NCI-H146 (cell line): ENCODE results near the gene SFT2D3.
A peak's percentile ranks its signal among the peaks of the same experiment; 100 is the strongest.

Source experiments
- DNase-seq: peaks from one replicate; lab custom pipeline; 2025; lab: John Stamatoyannopoulos, UW

SFT2D3 gene

DNA sequence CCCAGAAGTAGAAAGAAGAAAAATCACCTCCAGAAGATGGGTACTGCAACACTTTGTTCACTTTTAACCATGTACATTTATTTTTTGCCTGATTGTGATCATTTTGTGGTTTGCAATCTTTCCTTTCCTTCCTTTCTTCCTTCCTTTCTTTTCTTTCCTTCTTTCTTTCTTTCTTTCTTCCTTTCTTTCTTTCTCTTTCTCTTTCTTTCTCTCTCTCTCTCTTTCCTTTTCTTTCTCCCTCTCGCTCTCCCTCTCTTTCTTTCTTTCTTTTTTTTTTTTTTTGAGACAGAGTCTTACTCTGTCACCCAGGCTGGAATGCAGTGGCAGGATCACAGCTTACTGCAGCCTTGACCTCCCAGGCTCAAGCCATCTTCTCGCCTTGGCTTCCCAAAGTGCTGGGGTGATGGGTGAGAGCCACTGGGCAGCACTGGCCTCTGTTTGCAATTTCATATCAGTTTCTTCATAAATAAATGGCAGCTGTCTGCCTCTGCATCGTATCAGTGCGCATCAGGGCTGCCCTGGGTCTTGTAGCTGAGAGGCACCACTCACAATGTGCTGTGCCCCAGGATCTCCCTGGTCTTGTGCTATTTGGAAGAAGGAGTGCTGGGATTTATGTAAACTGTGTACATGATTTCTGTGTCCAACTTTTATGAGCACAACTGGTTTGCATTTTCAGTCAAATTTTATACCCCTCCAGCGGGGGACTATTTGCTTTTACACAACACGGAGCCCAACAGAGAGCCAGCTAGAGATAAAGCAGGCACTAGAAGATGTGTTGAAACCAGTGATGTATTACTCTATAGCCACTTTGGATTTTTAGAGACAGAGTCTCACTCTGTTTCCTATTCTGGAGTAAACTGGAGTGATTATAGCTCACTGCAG lies 19.1 kb upstream of the SFT2D3 start:
- no peak for DNase-seq

GRCh38 chr2:127683056-127683455 lies 18.2 kb upstream of the SFT2D3 start:
- no peak for DNase-seq

- no peak for DNase-seq
Observed at GRCh38 chr2:127683757-127684156, 17.5 kb upstream of the SFT2D3 start.

DNA sequence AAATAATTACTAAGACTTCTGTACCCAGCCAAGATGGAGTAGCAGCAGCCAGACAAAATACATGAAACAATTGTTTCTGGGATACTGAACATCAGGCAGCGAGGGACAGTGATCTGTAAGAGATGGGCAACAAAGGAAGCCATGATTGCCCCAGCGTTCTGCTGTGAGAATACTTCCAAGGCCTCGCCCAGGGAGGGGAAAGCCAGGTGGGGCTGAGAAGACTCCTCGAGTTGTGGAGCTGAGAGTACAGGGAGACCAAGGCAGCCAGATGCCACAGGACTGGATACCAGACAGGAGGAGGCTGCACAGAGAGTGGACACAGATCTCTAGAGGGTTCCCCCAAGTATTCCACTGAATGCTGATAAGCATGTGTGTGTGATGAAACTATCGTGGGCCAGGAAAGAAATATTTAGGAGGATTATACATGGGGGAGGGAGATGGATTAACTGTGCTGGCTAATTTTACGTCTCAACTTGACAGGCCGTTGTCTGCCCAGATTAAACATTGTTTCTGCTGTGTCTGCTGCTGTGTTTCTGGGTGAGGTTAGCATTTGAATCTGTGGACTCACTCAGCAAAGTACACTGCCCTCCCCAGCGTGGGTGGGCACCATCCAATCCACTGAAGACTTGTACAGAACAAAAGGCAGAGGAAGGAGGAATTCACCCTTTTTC lies 15.8 kb upstream of the SFT2D3 start:
- no peak for DNase-seq

DNA sequence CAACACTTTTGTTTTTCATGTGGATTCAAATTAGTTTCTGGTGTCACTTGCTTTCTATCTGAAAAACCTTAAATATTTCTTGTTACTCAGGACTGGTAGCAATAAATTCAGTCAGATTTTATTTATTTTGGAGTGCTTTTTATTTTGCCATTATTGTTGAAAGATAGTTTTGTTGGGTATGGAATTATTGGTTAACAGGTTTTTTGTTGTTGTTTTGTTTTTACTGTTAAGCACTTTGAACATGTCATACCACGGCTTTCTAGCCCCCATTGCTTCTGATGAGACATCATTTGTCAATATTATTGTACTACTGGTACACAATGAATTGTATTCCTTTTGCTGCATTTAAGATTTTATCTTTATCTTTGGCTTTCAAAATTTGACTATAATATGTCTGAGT lies 12.9 kb upstream of the SFT2D3 start:
- DNase-seq, result no peak

DNA sequence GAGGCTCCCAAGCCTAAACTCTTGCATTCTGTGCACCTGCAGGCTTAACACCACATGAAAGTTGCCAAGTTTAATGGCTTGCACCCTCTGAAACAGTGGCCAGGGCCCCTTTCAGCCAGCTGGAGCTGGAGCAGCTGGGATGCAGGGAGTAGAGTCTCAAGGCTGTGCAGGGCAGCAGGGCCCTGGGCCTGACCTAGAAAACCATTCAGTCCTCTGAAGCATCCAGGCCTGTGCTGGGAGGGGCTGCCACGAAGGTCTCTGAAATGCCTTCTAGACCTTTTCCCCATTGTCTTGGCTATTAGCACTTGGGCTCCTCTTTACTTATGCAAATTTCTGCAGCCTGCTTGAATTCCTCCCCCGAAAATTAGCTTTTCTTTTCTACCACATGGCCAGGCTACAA lies 10.6 kb upstream of the SFT2D3 start:
- DNase-seq, result no peak

- no peak for DNase-seq
Observed at GRCh38 chr2:127694986-127695385, 6.3 kb upstream of the SFT2D3 start.

GRCh38 chr2:127695491-127696472 lies 5.5 kb upstream of the SFT2D3 start:
- no peak for DNase-seq

- DNase-seq, result no peak
Observed at GRCh38 chr2:127697482-127698180, 3.7 kb upstream of the SFT2D3 start.

DNA sequence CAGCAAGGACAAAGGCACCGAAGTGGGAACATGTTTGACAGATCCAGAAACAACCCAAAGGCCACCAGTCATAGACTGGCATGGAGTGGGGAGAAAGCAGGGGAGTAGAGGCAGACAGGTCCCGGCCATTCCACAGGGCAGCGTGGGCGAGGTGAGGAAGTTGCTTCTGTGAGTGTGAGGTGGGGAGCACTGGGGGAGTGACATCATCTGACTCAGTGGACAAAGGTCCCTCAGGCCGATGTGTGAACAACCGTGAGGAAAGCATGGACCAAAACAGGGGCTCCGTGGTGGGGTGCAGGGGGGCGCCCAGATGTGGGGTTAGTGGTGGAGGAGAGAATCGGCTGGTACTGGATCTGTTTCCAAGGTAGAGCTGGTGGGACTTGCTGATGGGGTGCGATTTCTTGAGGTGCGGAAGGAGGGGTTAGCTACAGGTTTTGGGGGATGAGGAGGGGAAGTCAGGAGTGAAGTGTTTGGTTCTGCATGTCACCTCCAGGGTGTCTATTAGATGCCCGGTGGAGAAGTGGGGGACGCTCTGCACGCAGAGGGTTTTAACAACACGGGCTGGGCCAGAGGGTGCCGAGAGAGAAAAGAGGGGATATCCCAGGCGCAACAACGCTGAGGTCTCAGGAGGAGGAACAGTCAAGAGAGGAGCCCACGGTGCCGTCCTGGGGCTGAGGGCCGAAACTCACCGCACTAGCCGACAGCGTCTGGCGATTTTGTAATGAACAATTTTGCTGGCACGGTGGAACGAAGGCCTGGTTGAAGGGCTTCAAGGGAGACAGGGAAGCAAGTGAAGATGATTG lies 2.5 kb upstream of the SFT2D3 start:
- no peak for DNase-seq

DNA sequence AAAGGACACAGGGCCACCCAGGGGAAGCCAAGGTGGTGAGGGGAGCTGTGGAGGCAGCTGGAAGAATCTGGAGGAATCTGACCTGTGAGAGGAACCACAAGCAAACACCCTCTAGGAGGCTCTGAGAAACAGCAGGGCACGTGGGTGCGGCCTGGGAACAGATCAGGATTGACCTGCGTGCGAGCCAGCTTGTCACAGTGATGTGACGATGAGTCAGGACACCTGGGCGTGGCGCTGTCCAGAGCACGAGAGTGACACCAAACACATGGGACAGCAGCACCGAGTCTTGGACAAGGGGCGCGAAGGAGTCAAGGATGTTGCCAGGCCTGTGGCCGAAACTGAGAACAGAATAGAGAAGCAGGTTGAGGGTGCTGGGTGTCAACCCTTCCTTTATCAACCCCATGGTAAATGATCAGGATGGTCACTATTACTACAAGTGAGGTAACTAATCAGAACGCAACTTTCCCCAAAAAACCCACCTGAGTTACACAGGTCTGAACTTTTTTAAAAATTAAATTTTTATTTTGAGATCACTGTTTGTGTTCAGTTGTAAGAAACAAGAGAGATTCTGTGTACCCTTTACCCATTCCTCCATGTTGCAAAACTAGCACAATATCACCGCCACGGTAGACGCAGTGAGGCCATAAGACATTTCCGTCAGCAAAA lies 637 bp upstream of the SFT2D3 start:
- peak; percentile 68 for DNase-seq

DNA sequence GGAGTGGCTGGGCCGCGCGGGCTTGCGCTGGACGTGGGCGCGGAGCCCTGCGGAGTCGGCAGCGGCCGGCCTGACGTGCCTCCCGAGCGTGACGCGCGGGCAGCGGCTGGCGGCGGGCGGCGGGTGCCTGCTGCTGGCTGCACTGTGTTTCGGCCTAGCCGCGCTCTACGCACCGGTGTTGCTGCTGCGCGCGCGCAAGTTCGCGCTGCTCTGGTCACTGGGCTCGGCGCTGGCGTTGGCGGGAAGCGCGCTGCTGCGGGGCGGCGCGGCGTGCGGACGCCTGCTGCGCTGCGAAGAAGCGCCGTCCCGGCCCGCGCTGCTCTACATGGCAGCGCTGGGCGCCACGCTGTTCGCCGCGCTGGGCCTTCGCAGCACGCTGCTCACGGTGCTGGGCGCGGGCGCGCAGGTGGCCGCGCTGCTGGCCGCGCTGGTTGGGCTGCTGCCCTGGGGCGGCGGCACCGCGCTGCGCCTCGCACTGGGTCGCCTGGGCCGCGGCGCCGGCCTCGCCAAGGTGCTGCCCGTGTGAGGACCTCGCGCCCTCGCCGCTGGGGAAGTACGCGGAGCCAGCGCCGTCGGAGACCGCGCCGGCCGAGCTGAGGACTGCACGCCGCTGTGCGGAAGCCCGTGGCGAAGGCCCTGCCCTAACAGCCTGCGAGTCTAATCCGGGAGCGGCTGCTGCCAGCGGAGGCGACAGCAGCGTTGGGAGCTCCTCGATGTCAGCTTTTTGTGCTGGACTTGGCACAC lies 526 bp downstream of the SFT2D3 start:
- peak; percentile 92 for DNase-seq

GRCh38 chr2:127702395-127703009 lies 1.2 kb downstream of the SFT2D3 start:
- no peak for DNase-seq

GRCh38 chr2:127703282-127703681 lies 2.0 kb downstream of the SFT2D3 start:
- DNase-seq, result no peak

GRCh38 chr2:127704641-127705390 lies 3.5 kb downstream of the SFT2D3 start:
- no peak for DNase-seq

DNA sequence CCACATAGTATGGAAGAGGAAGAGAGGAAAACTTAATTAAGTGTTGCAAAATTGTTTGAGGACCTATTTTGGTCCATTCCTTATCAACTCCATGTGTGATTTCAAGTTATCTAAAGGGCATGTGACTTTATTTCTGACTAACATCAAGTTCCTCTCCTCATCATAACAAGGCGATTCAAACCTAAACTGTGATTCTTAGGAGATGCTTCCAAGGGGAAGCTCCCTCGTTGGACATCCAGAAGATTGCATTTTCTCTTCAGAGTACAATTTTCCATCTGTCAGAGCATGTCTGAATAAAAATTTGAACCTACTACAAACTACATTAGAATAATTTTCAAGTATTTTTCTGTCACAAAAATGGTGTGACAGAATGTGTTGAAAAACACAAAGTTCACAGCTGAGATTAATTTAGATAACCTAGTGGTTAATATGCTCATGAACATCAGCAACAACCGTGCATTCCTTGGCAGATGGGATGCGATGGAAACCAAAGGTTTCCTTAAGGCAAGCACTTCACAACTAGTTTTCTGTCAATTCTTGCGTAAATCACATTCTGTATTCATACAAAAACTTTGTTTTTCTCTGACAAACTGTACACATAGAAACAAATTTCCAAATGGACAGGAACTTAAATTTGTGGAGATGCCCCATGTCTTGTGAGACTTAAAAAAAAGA lies 4.2 kb downstream of the SFT2D3 start:
- no peak for DNase-seq

GRCh38 chr2:127706215-127706990 lies 5.1 kb downstream of the SFT2D3 start:
- no peak for DNase-seq
